Muscle of arm (tissue), 12 donors: Measurements from ENCODE around the gene HELT. TPM values are rescaled to one million over a fixed set of nuclear protein-coding genes. Genes with fewer than 3 reads are reported as not detected.

Source experiments
- DNase-seq: peaks from one replicate; pipeline ENCODE4 v3.0.0-alpha.2; 2013
- polyA plus RNA-seq, 12 donors: library from polyadenylated mRNA; unstranded; fragments of 120-200 nt; gene quantifications; one replicate each; pipeline ENCODE4 v1.2.1, GENCODE V29; 2013; ENCODE audit not compliant: insufficient read length in 12 of 12

Gene HELT
- polyA plus RNA-seq, 12 donors, result not detected

- DNase-seq, result no peak
These were observed 14.5 kb upstream of the HELT start for GRCh38 chr4:185003596-185004351.

- DNase-seq, result no peak
These were observed 13.6 kb upstream of the HELT start for GRCh38 chr4:185004562-185005218.

- peak; percentile 79 for DNase-seq
These were observed 13.0 kb upstream of the HELT start for GRCh38 chr4:185005219-185005819.

DNA sequence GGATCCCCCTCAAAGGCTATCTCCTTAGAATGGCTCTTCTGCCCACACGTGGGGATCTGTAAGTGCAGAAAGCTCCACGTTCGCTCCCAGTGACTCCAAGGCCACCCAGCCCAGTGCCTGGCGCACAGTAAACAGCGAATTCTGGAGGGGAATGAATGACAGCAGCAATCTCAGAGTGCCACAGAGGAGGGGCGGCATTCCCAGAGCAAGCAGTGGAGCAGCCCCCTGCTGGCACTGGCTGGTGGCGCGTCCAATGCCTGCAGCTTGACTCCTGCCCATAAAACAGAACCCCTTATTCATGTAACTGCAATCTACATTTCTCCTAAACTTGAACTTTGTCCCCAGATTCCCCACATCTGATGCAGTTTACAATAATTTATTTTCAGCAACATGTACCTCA lies 6.9 kb upstream of the HELT start:
- no peak for DNase-seq

GRCh38 chr4:185013417-185014125 lies 4.7 kb upstream of the HELT start:
- DNase-seq, result no peak

DNA sequence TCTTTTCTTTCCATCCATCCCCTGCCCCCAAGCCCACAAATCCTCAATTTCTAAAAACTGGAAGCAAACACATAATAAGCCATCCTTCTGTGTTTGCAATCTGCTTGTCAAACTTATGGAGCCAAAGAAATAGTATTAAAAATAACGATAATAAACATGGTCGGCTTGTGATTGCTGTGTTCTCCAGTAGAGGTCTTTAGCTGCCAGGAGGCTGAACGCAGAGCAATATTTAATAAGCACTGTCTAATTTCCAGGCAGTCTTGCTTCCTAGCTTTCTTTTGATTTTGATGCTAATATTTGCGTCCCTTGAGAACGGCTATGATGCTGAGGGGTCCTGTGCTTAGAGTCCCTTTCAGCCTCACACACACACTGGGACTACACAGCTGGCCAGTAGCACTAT lies 3.2 kb upstream of the HELT start:
- no peak for DNase-seq

- DNase-seq, result no peak
These were observed 2.0 kb upstream of the HELT start for GRCh38 chr4:185016101-185016940.

DNA sequence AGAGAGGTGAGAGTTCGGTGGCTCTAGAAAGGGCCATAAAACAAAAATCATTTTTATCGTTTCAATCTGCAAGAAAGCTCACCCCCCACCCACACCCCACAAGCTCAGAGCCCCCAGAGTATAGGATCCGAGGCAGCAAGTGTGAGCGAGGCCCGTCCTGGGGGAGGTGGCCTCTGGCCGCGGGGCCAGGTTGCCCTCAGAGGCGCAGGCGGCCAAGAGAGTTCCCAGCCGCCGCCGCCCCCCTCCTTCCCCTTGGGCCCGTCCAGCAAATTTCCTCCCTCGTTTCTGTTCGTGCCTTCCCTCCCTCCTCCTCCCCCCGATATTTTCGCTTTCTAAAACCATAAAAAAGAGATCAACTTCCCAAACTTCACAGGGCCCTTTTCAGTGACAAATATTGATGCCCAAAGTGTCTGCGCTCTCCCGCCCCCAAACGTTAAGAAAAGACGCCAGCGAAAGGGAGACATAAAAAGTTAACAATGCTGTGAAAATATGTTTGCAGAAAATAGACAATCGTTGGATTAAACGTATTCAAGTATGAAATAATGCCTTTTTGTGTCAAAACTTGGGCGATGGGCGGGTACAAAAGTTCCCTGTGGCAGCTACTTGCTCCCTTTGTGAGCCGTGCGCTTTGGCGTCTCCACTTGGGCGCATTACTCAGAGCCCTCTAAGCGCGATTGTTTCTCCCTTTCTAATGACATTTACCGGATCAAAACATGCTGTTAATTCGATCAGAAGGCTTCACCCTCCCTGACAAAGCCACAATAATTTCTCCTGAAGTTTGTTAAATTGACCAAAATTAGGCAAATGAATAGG lies 1.1 kb upstream of the HELT start:
- DNase-seq, result no peak

DNA sequence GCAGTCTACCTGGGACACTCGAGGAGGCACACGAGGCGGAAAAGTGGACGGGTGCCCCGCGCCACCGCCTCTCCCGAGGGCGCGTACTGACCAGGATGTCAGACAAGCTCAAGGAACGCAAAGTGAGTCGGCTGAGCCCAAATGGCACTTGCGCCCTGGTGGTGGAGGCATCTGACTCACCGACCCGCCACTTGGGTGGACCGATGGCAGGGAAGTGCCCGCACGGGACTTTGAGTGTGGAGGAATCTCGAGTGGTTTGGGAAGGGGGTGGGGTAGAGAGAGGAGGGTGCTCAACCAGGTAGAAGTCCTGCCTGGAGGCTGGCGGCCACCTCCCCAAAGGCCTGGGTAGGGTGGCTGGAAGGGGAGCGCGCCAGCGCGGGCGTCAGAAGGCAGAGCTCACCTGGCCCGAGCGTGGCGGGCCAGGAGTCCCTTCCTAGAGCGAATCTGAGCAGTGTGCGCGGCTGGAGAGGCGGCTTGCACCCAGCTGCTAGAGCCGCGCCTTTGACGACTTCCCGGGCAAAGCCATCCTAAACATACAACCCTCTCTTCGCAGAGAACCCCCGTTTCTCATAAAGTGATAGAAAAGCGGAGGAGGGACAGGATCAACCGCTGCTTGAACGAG lies 655 bp downstream of the HELT start:
- no peak for DNase-seq

DNA sequence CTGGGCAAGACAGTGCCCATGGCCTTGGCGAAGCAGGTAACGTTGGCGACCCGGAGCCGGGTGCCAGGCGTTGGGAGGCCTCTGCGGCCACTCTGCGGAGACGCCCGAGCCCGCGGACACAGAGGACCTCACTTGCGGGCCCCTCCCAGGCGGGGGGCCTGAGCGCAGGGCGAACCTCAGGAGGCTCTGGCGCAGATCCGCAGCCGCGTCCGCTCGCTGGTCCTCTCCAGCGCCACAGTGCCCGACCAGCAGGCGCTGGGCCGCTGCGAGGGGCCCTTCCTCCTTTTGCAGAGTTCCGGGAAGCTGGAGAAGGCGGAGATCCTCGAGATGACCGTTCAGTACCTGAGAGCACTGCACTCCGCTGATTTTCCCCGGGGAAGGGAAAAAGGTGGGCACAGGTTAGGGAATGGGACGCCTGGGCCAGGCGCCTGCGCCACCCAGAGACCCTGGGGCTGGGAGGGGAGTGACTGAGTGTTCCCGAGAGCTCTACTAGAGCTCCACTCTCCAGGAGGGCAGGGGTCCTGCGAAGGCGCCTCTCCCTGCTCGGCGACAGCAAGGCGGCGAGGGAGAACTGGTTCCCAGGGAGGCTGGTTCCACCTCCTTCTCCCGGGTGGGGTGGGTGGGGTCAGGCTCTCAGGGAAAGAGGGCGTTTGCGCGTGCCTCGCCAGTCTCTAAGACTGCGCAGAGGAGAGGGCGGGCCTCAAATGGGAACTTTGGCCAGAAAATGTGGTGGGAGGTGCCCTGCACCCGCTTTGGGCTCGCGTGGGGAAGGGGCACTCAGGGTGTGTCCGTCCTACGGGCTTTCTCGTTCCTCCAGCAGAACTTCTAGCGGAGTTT lies 1.4 kb downstream of the HELT start:
- no peak for DNase-seq

- no peak for DNase-seq
These were observed 2.1 kb downstream of the HELT start for GRCh38 chr4:185020293-185020808.

DNA sequence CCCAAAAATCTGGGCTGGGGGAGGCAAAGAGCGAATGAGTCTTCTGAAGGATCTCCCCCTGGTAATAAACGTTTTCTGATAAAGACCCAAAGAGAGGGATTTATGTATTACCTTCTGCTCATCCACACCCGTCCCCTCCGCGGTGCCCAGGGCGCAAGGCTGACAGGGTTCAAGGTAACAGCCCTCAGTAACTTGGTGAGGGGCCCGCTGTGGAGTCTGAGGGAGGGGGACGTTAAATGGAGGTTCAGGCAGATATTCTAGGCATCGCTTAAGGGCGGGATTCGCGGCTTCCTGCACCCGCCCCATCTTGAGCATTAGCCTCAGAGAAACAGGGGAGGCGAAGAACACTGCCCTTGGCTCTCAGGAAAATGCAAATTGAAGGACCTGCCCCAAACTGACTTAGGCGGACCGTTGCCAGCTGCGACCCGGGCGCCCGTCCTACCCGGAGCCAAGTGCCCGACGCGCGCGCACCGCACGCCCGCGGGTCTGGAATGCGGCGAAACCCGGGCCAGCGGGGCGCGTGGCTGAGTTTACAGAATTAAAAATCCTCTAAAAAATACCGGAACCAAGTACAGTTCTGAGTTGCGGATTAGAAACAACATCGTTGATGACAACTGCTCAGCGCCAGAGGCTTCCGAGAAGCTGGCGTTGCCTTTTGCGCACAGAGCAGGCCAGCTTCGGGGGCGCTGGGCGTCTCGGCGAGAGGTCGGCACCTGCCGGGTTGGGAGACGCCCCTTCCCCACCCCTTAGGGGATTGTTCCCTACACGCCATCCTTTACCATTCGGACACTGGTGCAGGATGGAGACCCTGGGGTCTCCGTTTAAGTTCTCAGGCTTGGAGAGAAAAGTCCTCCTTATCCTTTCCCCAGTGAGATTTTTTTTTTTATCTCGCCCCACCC lies 2.8 kb downstream of the HELT start:
- DNase-seq, result no peak

- DNase-seq, result no peak
These were observed 5.2 kb downstream of the HELT start for GRCh38 chr4:185023471-185023870.

GRCh38 chr4:185028625-185029024 lies 10.3 kb downstream of the HELT start:
- DNase-seq, result no peak

GRCh38 chr4:185031611-185032010 lies 13.3 kb downstream of the HELT start:
- DNase-seq, result no peak

DNA sequence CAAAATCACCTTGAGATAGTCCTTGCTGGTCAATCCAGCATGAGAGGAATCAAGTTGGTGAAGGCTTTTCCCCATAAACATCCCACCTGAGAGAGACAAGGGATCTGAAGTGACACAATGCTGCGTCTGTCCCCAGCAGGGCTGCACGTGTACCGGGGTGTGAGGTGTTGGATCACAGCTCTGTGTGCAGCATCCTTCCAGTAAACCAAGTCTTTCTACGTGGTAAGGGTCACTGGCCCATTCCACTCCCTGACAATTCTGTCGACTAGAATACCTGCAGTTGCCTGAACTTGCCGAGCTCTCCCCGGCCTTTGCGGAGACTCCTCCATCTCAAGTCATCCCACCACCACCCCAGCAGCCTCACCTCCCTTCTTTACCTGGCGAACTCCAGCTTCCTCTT lies 14.8 kb downstream of the HELT start:
- DNase-seq, result no peak

- no peak for DNase-seq
These were observed 15.7 kb downstream of the HELT start for GRCh38 chr4:185033950-185034349.

GRCh38 chr4:185035284-185035683 lies 17.0 kb downstream of the HELT start:
- DNase-seq, result no peak
